HG03064 (cell line): ENCODE results near the gene RSU1.

Experiments used
- ATAC-seq: cut with Tn5 transposase; IDR thresholded peaks from one replicate; pipeline ENCODE4 v1.9.1; 2021; ENCODE audit warnings: low read depth; ENCODE audit not compliant: unreplicated experiment

RSU1 gene

GRCh38 chr10:16748749-16749148, 68.5 kb downstream of the RSU1 start:
- no peak for ATAC-seq

DNA sequence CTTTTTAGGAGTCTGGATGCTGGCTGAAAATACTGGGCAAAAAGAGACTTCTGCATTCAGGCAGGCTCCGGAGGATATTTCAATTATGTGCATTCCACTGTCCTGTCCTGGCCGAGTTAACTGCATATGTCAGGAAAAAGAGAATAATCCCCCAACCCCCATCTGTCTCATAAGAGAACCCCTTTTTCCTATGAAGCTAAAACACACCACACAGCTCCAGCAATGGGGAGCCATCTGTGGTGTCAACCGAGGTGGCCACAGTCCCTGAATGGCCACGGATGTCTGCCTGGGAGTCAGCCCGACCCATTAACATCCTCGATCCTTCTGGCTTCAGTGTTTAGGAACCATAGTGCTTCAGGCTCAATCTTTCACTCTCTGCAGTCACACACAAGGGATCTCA, 70.4 kb downstream of the RSU1 start:
- no peak for ATAC-seq

GRCh38 chr10:16745061-16745460, 72.2 kb downstream of the RSU1 start:
- no peak for ATAC-seq

DNA sequence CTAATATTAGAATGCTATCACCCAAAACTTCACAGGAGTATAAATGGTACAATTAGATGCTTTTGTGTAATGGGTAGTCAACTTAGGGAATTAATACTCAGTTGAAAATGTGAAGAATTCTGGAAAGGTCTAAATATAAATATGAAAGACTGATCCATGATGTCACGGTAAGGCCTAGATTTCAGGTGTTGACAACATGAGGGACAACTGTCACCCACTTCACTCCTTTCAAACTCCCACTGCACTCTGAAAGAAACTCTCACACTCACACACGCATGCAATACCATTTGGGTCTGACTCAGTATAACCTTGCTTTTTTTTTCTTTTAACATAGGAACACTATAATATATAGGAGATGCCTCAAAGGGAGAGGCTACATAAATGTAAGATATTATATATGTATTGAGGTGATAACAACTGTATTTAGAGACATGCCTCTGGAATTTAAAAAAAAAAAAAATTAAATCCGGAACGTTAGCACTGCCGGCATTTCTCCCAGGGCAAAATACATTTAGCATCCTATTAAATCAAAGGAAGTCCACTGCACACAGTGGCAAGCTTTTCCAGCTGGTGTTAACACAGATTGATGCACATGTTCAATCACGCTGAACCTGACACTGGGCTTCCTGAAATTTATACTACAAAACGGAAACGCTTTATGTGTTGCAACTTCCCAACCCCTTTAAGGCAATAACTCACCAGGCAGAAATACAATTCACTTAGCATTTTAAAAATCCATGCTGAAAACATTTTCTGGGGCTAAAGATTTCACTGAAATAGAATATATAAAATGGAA, 74.9 kb downstream of the RSU1 start:
- ATAC-seq: no peak

DNA sequence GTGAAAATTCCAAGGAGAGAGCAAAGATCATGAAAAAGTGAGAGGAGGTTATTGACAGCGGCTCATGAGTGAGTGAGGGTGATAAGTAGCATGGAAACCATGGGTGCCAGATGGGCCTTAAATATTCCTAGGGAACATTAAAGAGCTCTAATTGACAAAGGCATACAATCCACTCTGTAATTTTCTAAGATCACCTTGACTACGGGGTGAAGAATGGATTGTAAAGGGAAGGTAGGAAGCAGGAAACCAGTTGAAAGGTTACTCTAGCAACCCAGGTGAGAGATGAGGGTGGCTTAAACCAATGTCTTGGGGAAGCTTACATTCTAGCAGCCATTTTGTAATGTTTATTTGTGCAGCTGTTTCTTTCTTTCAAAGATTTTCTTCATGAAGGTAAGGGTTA, 75.7 kb downstream of the RSU1 start:
- no peak for ATAC-seq

GRCh38 chr10:16737420-16737819, 79.8 kb downstream of the RSU1 start:
- no peak for ATAC-seq

DNA sequence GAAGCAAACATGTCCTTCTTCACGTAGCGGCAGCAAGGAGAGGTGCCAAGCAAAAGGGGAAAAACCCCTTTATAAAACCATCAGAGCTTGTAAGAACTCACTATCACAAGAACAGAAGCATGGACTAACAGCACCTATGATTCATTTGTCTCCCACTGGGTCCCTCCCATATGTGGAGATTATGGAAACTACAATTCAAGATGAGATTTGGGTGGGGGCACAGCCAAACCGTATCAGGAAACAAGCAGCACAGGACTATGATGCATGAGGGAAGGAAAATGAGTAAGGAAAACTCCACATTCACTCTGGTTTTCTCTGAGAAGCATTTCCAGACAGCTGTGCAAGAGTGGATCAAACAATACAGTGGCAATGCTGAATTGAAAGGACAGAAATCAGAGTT, 81.6 kb downstream of the RSU1 start:
- no peak for ATAC-seq

DNA sequence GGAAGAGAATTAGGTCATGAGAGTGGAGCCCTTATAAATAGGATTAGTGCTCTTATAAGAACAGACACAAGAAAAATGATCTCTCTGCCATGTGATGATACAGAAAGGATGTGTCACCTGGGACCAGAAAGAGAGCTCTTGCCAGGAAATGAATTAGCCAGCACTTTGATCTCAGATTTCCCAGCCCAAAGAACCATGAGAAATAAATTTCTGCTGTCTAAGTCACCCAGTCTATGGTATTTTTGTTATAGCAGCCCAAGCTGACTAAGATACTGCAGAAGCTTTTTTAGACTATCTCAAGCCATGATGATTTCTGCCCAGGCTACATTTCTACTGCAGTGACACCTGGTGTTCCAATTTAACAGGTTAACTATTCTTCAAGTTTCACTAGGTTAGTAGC, 84.8 kb downstream of the RSU1 start:
- no peak for ATAC-seq

DNA sequence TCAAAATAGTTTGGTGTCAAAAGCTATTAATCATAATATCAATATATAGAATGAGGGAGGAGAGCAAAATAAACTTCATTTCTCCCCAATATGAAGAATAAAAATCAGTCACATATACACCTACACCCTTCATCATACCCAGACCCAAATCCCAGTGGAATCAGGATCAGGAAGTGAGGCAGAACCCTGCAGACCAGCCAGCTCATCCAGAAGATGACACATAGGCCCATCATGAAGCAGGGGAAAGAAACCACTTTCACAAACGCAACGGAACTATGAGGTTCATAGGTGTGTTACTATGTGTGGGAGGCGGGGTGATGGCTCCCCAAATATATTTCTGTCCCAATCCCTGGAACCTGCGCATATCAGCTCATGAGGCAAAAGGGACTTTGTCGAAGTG, 89.0 kb downstream of the RSU1 start:
- ATAC-seq: no peak

- no peak for ATAC-seq
Measured at GRCh38 chr10:16727666-16728065, 89.6 kb downstream of the RSU1 start.

GRCh38 chr10:16724509-16724908, 92.7 kb downstream of the RSU1 start:
- ATAC-seq: no peak

DNA sequence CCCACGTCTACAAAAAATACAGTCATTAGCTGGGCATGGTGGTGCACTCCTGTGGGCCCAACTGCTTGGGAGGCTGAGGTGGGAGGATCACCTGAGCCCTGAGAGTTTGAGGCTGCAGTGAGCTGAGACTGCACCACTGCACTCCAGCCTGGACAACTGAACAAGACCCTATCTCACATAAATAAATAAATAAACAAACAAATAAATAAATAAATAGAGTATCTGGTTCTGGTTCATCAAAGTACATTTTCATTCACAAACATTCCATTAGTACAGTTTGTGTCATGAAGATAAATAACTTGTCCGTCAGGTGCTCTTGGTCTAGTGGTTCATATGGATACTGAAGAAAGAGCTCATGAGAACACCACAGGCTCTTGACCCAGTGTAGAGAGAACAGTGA, 96.4 kb downstream of the RSU1 start:
- ATAC-seq: no peak

DNA sequence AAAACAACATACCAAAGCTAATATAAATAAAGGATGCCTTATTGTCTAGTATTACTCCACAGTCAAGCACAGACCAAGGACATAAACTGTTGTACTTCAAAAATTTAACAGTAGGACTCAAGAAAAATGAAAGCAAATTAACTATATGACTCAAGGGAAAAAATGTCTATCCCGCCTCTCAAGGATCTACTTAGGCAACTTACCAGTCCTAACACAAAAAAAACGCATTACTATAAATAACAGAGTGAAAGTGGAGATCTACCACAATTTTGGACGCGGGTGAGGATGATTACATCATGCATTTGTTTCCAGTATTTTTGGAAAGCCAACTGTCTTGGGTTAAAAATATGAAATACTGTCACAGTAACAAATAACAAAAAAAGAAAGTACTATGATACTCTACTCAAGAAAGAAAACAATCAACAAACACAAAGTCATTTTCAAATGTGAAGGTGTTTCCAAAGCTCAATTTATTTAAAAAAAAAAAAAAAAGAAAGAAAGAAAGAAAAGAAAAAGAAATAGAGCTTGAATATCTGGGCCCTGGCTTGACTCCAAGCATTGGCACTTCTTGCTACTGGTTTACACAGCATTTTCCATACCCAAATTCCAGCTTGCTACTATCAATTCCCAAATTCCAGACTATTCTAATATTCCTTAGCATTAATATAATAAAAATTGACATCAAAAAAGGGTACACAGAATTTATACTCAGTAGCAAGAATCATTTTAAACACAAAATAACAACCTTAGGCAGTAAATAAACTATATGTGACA, 99.4 kb downstream of the RSU1 start:
- no peak for ATAC-seq

DNA sequence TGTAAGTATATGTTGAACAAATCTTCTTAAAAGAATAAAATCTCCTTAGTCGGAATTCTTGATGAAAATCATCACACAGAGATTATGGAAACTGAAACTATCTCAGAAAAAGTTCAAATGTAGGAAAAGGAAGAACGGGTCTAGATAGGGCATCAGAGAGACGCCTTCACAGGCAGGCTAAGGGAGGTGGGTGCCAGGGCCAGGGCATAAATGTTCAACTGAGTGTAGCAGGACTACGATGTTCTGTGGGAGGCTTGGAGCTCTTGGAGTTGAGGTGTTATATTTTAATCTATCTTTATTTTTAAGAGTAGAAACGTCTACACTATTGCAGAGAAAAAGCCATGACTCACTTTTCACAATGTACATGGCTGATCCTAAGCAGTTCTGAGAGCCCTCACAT, 101.2 kb downstream of the RSU1 start:
- no peak for ATAC-seq

GRCh38 chr10:16713290-16713689, 103.9 kb downstream of the RSU1 start:
- ATAC-seq: no peak

- no peak for ATAC-seq
Measured at GRCh38 chr10:16712883-16713282, 104.3 kb downstream of the RSU1 start.

GRCh38 chr10:16700331-16700730, 116.9 kb downstream of the RSU1 start:
- ATAC-seq: no peak

GRCh38 chr10:16699435-16700057, 117.7 kb downstream of the RSU1 start:
- ATAC-seq: no peak

GRCh38 chr10:16698461-16698860, 118.8 kb downstream of the RSU1 start:
- no peak for ATAC-seq

DNA sequence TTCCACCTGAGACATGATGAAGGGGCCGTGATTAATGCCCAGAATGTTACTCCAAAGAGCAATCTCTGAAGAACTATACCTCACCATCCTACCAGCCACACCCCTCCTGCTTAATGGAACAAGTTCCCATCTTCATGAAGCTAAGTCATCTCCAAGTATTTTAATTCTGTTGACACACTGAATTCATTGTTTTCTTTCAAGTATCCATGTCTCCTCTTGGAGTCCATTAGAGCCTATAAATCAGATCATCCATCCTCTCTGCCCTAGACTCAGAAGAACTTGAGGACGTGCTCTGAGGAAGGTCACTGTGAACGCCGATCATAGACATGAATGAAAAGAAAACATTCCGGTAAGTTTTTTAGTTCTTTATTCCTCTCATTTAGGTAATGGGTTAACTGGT, 126.8 kb downstream of the RSU1 start:
- ATAC-seq: no peak

DNA sequence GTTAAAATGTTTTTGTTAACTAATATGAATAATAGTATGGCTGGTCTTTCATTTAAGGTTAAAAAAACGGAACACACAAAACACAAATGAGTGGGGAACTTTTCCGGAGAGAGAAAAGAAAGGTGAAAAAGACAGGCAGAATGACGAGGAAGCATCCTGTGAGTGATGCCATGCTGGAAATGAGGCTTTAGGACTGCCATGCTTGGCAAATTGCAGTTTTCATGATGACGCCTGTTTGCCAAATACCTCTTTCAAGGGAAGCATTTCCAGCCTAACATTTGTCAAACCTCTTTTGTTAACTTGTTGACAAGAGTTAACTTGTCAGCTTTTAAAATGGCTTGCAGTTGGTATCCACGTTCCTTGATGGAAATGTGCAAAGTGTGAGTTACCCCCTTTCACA, 127.5 kb downstream of the RSU1 start:
- ATAC-seq: no peak

- no peak for ATAC-seq
Measured at GRCh38 chr10:16689227-16689626, 128.0 kb downstream of the RSU1 start.
